NCI-H2171 (cell line): ENCODE measurements around the gene DGCR6L.
"Not testable (repeated sequence)": the region's sequence is repeated elsewhere in the genome, so short reads cannot be mapped to it uniquely, and the experiment has no call there.

Source experiments
- DNase-seq: peaks from one replicate; lab custom pipeline; 2025; lab: John Stamatoyannopoulos, UW

Gene DGCR6L

GRCh38 chr22:20291604-20292063, 28.2 kb downstream of the DGCR6L start:
- no peak for DNase-seq

GRCh38 chr22:20291249-20291586, 28.6 kb downstream of the DGCR6L start:
- no peak for DNase-seq

GRCh38 chr22:20290578-20291248, 29.1 kb downstream of the DGCR6L start:
- DNase-seq: no peak

GRCh38 chr22:20290045-20290392, 29.8 kb downstream of the DGCR6L start:
- no peak for DNase-seq

GRCh38 chr22:20289182-20290044, 30.4 kb downstream of the DGCR6L start:
- DNase-seq: not testable (repeated sequence)

GRCh38 chr22:20286784-20287423, 33.0 kb downstream of the DGCR6L start:
- not testable (repeated sequence) for DNase-seq

- DNase-seq: not testable (repeated sequence)
Observed at GRCh38 chr22:20286312-20286660, 33.6 kb downstream of the DGCR6L start.

- DNase-seq: not testable (repeated sequence)
Observed at GRCh38 chr22:20285473-20286311, 34.2 kb downstream of the DGCR6L start.

GRCh38 chr22:20284471-20285086, 35.3 kb downstream of the DGCR6L start:
- DNase-seq: no peak

GRCh38 chr22:20283674-20284066, 36.2 kb downstream of the DGCR6L start:
- DNase-seq: no peak

- no peak for DNase-seq
Observed at GRCh38 chr22:20282901-20283673, 36.8 kb downstream of the DGCR6L start.

GRCh38 chr22:20281891-20282290, 38.0 kb downstream of the DGCR6L start:
- DNase-seq: no peak

GRCh38 chr22:20281473-20281872, 38.4 kb downstream of the DGCR6L start:
- DNase-seq: not testable (repeated sequence)

GRCh38 chr22:20280866-20281265, 39.0 kb downstream of the DGCR6L start:
- no peak for DNase-seq

- DNase-seq: not testable (repeated sequence)
Observed at GRCh38 chr22:20280163-20280562, 39.7 kb downstream of the DGCR6L start.

GRCh38 chr22:20279662-20280134, 40.2 kb downstream of the DGCR6L start:
- no peak for DNase-seq

- DNase-seq: not testable (repeated sequence)
Observed at GRCh38 chr22:20278726-20279490, 41.0 kb downstream of the DGCR6L start.

- not testable (repeated sequence) for DNase-seq
Observed at GRCh38 chr22:20277936-20278635, 41.8 kb downstream of the DGCR6L start.

- DNase-seq: no peak
Observed at GRCh38 chr22:20276468-20276867, 43.4 kb downstream of the DGCR6L start.
